Esophagus mucosa (tissue), 1 donor: Measurements from ENCODE around the gene HDAC1. TPM values are rescaled to one million over a fixed set of nuclear protein-coding genes. Genes with fewer than 3 reads are reported as not detected.
A peak's percentile ranks its signal among the peaks of the same experiment; 100 is the strongest.
"Not testable (repeated sequence)": the region's sequence is repeated elsewhere in the genome, so short reads cannot be mapped to it uniquely, and the experiment has no call there.

Source experiments
- ATAC-seq: fragments of 200-7000 bp; cut with Tn5 transposase; one replicate; pipeline ENCODE4 v1.9.1; 2020
- total RNA-seq: library from RNA; stranded (reverse); gene quantifications from one replicate; pipeline ENCODE4 v1.2.4, GENCODE V29; 2023
- donor health status: DM: yes; HTN: yes; CAD: no.

Gene HDAC1
- total RNA-seq, 1 donor from 2014 or later: 108 TPM

DNA sequence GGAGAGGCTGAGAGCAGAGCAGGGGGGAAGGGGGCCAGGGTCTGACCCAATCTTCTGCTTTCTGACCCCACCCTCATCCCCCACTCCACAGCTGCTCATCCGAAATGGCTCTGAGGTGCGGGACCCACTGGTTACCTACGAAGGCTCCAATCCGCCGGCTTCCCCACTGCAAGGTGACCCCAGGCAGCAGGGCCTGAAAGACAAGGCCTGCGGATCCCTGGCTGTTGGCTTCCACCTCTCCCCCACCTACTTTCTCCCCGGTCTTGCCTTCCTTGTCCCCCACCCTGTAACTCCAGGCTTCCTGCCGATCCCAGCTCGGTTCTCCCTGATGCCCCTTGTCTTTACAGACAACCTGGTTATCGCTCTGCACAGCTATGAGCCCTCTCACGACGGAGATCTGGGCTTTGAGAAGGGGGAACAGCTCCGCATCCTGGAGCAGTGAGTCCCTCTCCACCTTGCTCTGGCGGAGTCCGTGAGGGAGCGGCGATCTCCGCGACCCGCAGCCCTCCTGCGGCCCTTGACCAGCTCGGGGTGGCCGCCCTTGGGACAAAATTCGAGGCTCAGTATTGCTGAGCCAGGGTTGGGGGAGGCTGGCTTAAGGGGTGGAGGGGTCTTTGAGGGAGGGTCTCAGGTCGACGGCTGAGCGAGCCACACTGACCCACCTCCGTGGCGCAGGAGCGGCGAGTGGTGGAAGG, 17.1 kb upstream of the HDAC1 start:
- ATAC-seq: no peak

DNA sequence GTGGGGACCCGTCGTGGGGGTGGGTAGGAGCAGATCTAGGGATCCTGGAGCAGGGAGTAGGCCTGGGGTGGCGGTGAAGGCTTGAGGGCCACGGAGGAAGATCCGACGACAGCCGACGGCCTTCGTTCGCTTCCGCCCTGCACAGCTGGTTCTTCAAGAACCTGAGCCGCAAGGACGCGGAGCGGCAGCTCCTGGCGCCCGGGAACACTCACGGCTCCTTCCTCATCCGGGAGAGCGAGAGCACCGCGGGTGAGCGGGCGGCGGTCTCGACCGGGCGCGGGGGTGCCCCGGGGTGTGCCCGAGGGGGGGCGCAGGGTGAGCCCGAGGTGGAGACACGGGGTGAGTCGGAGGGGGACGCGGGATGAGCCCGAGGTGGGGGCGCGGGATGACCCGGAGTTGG, 16.5 kb upstream of the HDAC1 start:
- peak; percentile 62 for ATAC-seq

DNA sequence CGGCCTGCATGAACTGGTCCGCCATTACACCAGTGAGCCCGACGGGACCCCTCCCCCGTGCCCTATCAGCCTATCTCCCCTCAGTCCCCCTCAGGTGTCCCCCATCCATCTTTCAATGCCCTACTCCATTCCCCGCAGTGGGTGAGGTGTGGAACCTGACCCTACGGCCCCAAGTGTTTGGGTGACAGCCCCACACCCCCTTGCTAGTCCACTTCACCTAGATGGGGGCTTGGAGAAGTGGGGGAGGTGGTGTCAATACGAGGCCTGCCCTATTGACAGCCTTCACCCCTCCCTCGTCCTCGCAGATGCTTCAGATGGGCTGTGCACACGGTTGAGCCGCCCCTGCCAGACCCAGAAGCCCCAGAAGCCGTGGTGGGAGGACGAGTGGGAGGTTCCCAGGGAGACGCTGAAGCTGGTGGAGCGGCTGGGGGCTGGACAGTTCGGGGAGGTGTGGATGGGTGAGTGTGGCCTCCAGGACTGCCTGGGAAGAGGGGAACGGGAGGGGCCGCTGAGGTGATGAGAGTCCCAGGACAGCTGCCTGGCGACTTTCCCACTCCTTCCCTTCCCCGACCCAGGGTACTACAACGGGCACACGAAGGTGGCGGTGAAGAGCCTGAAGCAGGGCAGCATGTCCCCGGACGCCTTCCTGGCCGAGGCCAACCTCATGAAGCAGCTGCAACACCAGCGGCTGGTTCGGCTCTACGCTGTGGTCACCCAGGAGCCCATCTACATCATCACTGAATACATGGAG, 15.7 kb upstream of the HDAC1 start:
- ATAC-seq: no peak

DNA sequence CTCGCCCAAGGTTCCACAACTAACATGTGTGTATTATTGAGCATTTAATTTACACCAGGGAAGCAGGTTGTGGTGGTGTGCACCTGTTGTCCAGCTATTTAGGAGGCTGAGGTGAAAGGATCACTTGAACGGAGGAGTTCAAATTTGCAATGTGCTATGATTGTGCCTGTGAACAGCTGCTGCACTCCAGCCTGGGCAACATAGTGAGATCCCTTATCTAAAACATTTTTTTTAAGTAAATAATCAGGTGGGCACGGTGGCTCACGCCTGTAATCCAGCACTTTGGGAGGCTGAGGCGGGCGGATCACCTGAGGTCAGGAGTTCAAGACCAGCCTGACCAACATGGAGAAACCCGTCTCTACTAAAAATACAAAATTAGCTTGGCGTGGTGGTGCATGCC, 7.1 kb upstream of the HDAC1 start:
- ATAC-seq: not testable (repeated sequence)

DNA sequence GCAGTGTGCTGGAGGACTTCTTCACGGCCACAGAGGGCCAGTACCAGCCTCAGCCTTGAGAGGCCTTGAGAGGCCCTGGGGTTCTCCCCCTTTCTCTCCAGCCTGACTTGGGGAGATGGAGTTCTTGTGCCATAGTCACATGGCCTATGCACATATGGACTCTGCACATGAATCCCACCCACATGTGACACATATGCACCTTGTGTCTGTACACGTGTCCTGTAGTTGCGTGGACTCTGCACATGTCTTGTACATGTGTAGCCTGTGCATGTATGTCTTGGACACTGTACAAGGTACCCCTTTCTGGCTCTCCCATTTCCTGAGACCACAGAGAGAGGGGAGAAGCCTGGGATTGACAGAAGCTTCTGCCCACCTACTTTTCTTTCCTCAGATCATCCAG, 6.2 kb upstream of the HDAC1 start:
- peak; percentile 6 for ATAC-seq

DNA sequence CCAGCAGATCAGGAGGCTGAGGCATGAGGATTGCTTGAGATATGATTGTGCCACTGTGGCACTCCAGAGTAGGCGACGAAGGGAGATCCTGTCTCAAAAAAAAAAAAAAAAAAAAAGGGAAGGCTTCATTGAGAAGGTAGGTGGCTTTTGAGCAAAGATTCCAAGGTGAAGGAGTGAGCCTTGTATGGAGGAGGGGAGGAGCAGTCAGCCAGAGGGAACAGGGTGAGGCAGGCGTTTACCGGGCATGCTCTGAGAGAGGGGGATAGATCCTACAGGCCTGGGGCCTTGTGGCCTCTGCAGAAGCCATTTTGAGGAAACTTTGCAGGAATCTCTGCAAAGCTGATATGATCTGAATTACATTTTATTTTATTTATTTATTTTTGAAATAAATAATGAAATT, 5.1 kb upstream of the HDAC1 start:
- no peak for ATAC-seq

DNA sequence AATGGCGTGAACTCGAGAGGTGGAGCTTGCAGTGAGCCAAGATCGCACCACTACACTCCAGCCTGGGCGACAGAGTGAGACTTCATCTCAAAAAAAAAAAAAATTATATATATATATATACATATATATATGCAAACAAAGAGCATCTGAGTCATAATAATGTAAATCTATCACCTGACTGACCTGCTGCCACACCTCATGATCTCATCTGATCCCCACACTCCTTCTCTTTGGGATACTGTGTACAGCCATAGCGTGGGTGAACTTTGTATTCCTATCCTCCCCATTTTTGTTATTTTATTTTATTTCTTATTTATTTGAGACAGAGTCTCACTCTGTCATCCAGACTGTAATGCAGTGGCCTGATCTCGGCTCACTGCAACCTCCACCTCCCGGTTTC, 2.6 kb upstream of the HDAC1 start:
- ATAC-seq: peak; percentile 71

DNA sequence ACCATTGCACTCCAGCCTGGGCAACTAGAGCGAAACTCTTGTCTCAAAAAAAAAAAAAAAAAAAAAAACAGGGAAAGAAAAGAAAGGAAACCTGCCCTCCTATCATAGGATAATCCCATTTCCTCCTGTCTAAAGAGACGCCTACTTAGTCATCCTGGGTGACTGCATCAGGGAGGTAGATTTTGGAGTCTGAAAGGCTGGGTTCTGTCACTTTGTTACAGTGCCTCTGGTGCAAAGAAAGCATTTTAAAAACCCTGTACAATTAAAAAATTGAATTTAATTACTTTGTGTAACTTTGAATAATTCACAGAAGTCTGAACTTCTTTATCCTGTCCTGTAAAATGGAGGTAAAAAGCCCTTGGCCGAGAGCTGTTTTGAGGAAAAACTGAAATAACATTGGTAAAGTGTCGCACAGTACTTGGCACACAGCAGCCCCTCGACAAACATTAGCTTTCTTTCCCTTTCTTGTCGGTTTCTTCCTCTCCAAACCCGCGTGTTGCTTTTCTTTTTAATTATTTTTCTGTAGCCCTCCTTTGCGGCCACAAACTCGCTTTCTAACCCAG, 657 bp upstream of the HDAC1 start:
- ATAC-seq: peak; percentile 70

DNA sequence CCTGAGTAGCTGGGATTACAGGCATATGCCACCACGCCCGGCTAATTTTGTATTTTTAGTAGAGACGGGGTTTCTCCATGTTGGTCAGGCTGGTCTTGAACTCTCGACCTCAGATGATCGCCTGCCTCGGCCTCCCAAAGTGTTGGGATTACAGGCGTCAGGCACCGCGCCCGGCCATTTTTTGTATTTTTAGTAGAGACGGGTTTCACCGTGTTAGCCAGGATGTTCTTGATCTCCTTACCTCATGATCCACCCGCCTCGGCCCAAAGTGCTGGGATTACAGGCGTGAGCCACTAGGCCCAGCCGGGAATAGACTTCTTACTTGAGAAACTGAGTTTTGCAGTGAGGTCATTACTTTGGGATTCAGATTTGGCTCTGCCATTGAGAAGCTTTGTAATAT, 6.3 kb downstream of the HDAC1 start:
- not testable (repeated sequence) for ATAC-seq

DNA sequence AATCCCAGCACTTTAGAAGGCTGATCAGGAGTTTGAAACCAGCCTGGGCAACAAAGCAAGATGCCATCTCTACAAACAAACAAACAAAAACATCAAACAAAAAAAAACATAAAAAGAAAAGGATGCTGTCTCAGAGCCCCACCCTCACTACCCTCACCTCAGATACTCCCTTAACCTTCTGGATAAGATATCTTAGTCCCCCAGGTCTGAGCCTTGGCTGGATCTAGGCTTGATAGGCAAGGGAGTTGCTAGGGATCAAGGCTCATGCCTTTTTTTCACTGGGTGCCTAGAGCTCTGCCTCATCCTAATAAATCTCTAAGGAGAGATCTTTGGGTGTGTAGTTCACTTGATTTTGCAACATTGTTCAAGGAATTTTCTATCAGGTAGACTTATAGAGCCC, 7.4 kb downstream of the HDAC1 start:
- no peak for ATAC-seq

DNA sequence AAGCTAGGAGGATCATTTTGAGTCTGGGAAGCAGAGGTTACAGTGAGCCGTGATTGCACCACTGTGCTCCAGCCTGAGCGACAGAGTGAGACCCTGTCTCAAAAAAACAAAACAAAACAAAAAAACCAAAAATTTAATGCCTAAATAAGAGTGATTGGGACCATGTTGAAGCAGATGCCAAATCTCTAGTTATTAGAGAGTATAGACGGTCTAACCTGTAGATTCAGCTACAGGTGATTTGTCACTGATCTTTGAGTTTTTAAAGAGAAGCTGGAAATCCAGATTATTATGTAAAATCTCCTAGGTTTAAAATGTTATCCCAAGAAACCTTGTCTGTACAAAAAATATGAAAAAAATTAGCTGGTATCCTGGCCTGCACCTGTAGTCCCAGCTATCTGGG, 11.5 kb downstream of the HDAC1 start:
- no peak for ATAC-seq

DNA sequence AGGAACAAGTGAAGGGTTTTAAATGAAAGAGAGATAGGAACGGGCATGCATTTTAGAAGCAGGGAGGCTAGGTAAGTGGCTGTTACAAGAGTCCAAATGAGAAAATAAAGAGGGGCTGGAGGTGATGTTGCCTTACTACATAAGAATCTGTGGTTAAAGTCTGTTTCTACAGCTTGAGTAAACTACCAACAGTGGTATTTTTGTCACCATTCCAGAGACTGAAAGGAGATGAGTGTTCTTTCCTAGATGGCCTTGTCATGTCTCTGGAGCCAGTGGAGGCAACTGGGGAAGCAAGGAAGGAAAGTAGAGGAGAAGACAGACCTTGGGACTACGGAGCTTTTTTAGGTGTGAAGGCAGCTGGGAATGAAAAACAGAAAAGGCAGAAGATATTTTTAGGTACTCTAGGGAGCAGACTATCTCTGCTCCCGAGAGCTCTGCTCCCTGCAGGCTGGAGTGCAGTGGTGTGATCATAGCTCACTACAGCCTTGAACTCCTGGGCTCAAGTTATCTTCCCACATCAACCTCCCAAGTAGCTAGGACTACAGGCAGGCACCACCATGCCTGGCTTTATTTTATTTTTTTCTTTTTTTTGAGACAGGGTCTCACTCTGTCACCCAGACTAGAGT, 12.2 kb downstream of the HDAC1 start:
- no peak for ATAC-seq

DNA sequence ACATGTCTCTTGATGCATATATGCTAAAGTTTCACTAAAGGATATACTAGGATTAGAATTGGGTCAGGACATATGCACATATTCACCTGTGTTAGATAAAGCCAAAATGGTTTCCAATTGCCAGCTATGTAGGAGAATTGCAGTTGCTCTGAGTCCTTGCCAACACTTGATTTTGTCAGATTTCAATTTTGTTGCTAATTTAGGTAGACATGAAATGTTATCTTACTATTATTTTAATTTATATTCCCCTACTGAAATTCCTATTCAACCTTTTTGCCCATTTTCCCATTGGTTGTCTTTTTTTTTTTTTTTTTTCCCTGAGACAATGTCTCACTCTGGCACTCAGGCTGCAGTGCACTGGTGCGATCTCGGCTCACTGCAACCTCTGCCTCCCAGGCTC, 13.4 kb downstream of the HDAC1 start:
- ATAC-seq: no peak

DNA sequence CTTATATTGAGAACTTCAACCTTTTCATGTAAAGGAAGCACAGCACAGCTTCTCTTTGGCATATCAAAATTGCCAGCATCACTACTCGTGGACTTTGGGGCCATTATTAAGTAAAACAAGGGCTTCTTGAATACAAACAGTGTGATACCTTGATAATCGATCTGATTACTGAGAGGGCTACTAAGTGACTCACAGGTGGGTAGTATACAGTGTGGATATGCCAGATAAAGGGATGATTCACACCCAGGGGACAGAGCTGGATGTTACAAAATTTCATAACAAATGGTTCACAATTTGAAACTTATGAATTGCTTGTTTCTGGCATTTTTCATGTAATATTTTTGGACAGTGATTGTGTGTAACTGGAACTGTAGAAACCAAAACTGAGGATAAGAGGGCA, 15.4 kb downstream of the HDAC1 start:
- ATAC-seq: no peak

DNA sequence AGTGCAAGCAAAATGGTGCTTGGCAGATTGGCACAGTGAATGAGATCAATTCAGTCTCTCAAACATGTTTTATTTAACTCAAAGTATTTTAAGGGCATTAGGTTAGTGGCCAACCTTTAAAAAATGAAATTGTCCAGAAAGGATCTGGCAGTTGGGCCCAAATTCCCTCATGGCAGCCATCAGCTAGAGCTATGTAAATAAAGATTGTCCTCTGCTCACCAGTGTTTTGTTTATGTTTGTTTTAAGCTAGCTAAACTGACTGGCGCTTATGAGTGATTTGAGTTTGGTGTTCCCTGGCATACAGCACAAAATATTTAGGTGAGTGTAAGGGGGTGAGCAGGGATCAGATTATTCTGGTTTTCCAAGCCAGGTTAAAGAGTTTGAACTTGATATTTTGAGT, 18.1 kb downstream of the HDAC1 start:
- ATAC-seq: no peak

DNA sequence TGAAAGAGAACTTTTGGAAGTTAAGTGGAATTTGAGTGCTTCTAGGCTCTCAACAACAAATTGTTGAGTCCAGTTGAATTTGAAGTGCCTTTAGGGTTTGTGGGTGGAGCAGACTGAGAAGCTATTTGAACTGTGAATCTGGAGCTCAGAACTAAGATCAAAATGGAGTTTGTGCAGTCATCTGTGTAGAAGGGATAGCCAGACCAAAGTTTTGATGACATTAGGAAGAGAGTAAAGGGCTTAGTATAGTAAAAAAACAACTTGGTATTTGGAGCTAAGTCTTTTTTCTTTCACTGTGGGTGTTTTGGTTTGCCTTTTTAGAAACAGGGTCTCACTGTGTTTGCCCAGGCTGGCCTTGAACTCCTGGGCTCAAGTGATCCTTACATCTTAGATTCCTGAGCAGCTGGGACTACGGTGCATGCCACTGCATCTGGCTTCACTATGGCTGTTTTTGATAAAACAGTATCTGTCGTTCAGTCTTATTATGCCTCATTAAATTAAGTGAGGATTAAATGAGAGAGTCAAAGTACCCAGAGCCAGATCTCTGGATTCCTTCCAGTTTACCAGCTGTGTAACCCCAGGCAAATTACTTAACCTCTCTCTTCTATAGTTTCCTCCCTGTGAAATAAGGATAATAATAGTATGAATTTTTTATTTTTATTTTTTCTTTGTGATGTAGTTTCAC, 20.0 kb downstream of the HDAC1 start:
- ATAC-seq: no peak

DNA sequence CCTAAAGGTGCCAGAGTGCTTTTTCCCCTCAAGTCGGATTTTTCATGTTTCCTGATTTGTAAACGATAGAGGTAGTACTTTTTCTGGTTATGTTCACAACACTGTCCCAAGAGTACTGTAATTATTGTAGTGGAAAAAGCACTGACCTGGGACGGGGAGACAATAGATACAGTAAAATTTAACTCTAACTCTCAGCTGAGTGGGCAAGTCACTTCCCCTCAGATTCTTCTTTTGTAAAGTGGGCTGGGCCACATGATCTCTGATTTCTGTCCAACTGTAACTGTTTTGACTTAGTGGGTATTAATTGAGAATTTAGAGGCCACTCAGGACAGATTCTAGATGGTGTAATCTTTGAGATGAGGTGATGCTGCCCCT, 25.0 kb downstream of the HDAC1 start:
- no peak for ATAC-seq

DNA sequence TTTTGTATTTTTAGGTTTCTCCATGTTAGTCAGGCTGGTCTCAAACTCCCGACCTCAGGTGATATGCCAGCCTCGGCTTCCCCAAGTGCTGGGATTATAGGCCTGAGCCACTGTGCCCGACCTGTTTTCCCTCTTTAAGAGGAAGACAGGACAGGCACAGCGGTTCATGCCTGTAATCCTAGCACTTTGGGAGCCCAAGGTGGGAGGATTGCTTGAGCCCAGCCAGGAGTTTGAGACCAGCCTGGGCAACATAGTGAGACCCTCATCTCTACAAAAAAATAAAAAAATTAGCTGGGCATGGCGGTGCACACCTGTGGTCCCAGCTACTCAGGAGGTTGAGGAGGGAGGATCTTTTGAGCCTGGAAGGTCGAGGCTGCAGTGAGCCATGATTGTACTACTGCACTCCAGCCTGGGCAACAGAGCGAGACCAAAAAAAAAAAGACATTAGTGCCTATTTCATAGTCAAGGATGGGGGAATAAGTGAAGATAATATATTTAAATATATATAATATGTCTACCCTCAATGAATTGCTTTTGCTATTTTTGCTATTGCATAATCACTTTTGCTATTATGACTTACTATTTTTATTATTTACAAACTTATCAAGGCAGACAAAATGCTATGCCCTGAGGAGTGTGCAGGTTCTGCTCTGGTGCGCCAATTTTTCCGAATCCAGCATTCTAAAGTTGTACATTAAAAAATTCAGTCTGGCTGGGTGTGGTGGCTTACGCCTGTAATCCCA, 26.4 kb downstream of the HDAC1 start:
- no peak for ATAC-seq

DNA sequence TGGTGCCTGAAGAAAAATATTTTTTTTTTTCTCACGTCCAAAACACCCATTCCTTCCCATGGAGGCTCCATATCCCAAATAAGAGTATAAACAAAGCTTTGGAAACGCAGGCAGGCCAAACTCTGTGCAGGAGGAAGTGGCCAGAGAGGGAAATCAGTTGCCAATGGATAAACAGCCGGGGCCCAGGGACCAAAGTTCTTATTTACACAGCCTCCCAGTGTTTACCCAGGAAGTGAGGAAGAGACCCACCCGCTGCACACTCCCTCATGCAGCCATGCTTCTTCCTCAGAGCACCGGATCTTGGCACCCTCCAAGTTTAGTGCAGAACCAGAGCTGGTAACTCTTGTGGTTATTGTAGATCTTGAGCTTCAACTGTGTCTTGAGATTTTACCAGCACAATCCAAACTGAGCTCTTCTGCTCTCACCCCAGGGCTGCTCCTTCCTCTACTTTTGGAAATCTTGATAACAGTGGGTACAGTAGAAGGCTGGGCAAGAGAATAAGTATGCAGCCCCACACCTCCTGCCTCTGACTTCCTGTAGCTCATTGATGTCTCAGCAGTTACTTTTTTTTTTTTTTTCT, 29.9 kb downstream of the HDAC1 start:
- peak; percentile 34 for ATAC-seq

DNA sequence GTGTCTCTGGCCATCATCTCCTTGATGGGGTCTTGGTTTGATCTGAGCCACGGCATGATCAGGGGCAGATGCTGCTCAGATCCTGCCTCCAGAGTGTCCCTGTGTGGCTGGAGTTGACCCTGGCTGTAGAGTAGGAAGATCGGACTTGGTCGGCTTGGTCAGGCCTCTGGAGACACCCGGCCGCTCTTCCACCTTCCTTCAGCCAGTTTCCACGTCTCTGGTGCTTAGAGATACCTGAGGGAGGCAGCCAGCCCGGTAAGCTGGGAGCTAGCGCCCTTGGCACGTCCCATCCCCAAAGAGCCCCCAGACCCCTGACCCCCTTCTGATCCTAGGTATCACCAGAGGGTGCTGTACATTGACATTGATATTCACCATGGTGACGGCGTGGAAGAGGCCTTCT, 35.3 kb downstream of the HDAC1 start:
- ATAC-seq: no peak

DNA sequence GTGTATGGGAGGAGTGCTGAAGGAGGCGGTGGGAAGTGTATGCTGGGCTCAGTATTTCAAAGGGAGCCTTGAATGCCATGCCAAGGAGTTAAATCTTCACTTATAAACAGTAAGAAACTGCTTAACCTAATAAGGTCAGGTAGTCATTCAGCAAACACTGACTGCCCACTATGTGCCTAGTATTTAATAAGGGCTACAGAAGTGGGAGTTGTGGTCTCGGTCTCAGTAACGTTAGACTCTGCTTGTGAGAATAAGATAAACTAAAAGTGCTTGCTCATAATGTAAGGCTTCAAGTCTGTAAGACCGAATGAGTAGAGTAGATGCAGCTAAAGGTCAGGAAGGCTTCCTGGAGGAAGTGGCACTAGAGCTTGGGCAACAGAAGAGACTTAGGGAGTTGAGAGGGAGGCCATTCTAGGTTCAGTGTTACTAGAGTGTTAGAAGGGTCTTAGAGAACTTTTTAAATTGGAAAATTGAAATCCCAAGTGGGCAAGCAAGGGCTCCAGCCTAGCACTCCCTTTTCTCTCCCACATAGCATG, 38.1 kb downstream of the HDAC1 start:
- no peak for ATAC-seq
